ENCODE measurements around the gene MPC2.
"Not testable (repeated sequence)": the region's sequence is repeated elsewhere in the genome, so short reads cannot be mapped to it uniquely, and the experiment has no call there.

GRCh38 chr1:167866739-167867414 is 70.0 kb downstream of the MPC2 start:
- TF ChIP-seq CTCF (IDR thresholded peaks at IDR 0.05); ZFX (IDR thresholded peaks at IDR 0.05; ENCODE audit: borderline replicate concordance): not testable (repeated sequence)
